Naive thymus-derived CD8-positive, alpha-beta T cell (primary cell): ENCODE data around the gene SLC44A5. TPM values are rescaled to one million over a fixed set of nuclear protein-coding genes. Genes with fewer than 3 reads are reported as not detected.

Experiments used
- ATAC-seq, 2 donors: fragments of 150-1000 bp; cut with Tn5 transposase in 1 of 2; sonication (Bioruptor Pico), chemical (Tn5 transposase) in 1 of 2; 1 replicate in 1 of 2; 2 replicates in 1 of 2; pipeline ENCODE4 v1.10.0; 2021; ENCODE audit warnings: mild to moderate bottlenecking in 2 of 2, moderate library complexity in 2 of 2
- POLR2A ChIA-PET: fragments of 350-600 bp; sonication (Branson Sonifier 250); formaldehyde crosslinking; loops from one replicate; lab custom pipeline; 2021; ENCODE audit warnings: antibody characterized with exemption; lab: Charles Lee
- DNase-seq, 10 donors: peaks; one replicate each; pipeline versions ENCODE4 v3.0.0 to v3.0.0-alpha.2; 2020 to 2022
- H3K27ac Mint-ChIP-seq, 10 donors: one replicate each; pipeline ENCODE4 v1.8.0; 2020 to 2022; ENCODE audit warnings: mild to moderate bottlenecking in 10 of 10, mixed read lengths in 10 of 10, moderate library complexity in 4 of 10, inconsistent platforms in 1 of 10
- H3K27me3 Mint-ChIP-seq, 5 donors: one replicate each; pipeline ENCODE4 v1.8.0; 2021 to 2022; ENCODE audit warnings: mixed read lengths in 5 of 5
- H3K36me3 Mint-ChIP-seq, 3 donors: one replicate each; pipeline ENCODE4 v1.8.0; 2020 to 2022; ENCODE audit warnings: mixed read lengths in 3 of 3, mild to moderate bottlenecking in 2 of 3, inconsistent platforms in 1 of 3
- H3K4me1 Mint-ChIP-seq, 4 donors: one replicate each; pipeline ENCODE4 v1.8.0; 2021 to 2022; ENCODE audit warnings: mixed read lengths in 4 of 4
- H3K4me3 Mint-ChIP-seq, 10 donors: one replicate each; pipeline ENCODE4 v1.8.0; 2020 to 2022; ENCODE audit warnings: mild to moderate bottlenecking in 10 of 10, mixed read lengths in 10 of 10, moderate library complexity in 6 of 10, inconsistent platforms in 1 of 10
- H3K9me3 Mint-ChIP-seq, 9 donors: one replicate each; pipeline ENCODE4 v1.8.0; 2020 to 2022; ENCODE audit warnings: mixed read lengths in 9 of 9, mild to moderate bottlenecking in 3 of 9, inconsistent platforms in 1 of 9, moderate library complexity in 1 of 9
- polyA plus RNA-seq, 3 donors: library from polyadenylated mRNA; unstranded; fragments of 300-500 nt; fragmentation: Illumina TruSeq; gene quantifications; one replicate each; pipeline ENCODE4 v1.2.3, GENCODE V29; 2021
- total RNA-seq, 8 experiments: library from RNA in 2 of 8; stranded (reverse) in 2 of 8; gene quantifications; one replicate each; pipeline ENCODE4 v1.2.3 and lab custom pipeline; 2021 to 2026

The SLC44A5 gene
- total and polyA plus RNA-seq, 5 experiments from 2014 or later: 0.71 to 4.4 (median 2.2) TPM; not detected in 1

DNA sequence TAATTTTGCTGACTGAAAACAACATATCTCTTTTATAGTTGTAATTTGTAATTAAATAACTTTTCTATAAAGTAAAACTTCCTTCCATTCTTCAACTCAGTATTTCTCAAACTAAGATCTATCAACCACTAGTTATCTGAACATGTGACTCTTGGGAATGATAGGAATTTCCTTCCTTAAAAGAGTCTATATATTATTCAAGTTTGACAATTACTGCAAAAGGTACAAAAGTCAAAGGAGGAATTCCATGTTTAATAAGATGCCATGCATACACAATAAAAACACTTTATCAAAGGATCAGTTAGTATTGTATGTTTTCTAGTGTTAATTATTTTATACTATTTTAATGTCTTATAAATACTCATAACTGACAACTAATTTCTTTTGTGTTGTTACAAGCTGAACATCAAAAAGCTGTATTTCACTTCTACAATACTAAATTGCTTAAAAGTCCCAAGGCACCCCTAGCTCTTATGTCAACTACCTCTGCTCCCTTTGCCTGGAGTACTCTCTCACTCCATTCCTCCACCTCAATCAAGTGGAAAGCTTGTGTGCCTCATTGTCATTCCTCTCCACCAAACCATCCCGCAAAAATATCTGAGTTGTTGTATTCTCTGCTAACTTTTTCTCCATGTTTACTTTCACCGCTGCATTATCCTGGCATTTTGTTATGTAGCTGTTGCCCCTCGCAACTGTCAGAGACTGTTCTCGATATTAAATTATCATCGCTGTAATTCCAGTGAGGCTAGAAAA is 67.9 kb downstream of the SLC44A5 start:
- Mint-ChIP-seq H3K27ac (no peak overlapping the region), H3K9me3 (peaks cover 0 to 6% (median 0%) of the 10 kb centered on the region in 9 donors), H3K27me3 (peaks cover 0 to 6% (median 4%) of the 10 kb centered on the region in 5 donors), H3K4me3 (no peak overlapping the region), H3K4me1 (no peaks in the 10 kb centered on the region), H3K36me3 (peaks cover 0 to 4% (median 0%) of the 10 kb centered on the region in 3 donors)
- POLR2A ChIA-PET: no interaction called here
- ATAC-seq (no peak), DNase-seq (no peak)

DNA sequence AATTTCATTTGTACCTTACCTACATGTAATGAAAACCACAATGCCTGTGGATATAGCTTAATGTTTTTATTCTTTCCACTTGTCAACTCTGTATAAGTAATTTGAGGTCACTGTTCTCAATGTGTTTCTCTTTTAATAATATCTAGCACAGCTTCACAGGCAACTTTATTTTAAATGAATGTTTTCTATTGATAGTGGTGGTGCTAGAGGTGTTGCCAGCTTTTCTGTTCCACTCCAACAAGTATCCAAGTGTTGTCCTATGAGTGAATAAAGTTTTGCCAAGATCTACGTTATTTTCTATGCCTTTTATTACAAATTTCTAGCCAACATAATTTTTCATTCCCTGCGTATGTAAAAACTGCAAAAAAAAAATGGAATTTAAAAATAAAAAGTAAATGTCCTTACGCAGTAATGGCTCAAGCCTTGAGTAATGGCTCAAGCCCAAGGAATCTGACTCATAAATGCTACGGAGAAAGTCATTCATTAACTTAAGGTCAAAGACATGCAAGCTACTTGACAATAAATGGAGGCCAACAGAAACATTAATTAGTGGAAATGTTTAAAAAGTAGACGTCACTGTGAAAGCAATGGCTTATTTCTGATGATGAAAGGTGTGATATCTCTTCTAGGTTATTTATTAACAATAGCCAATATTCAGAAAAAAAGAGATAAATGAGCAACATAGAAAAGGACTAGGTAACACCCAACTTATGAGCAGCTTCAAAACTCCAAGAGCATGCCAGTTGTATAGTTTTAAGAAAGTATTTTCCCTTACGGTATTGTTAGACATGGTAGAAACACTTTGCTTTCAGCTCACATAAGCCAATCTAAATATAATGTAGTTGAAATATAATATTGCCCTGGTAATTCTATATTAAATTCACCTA is 71.4 kb downstream of the SLC44A5 start:
- no peak overlapping the region for H3K27ac Mint-ChIP-seq
- H3K36me3 Mint-ChIP-seq: no peaks in the 10 kb centered on the region
- no peak overlapping the region for H3K4me3 Mint-ChIP-seq
- H3K9me3 Mint-ChIP-seq: peaks cover 0 to 2% (median 0%) of the 10 kb centered on the region in 9 donors
- ATAC-seq (no peak), DNase-seq (no peak)
- H3K27me3 Mint-ChIP-seq: peaks cover 0 to 2% (median 0%) of the 10 kb centered on the region in 5 donors
- H3K4me1 Mint-ChIP-seq: no peaks in the 10 kb centered on the region
- POLR2A ChIA-PET: no interaction called here

GRCh38 chr1:75533085-75533484 is 77.8 kb downstream of the SLC44A5 start:
- DNase-seq (no peak), ATAC-seq (no peak)
- Mint-ChIP-seq H3K4me3 (no peak overlapping the region), H3K27me3 (peaks cover 2 to 12% (median 8%) of the 10 kb centered on the region in 5 donors), H3K4me1 (no peaks in the 10 kb centered on the region), H3K36me3 (peaks cover 0 to 2% (median 0%) of the 10 kb centered on the region in 3 donors), H3K9me3 (no peaks in the 10 kb centered on the region), H3K27ac (no peak overlapping the region)
- POLR2A ChIA-PET: no interaction called here

GRCh38 chr1:75531570-75531969 is 79.3 kb downstream of the SLC44A5 start:
- H3K36me3 Mint-ChIP-seq: peaks cover 0 to 2% (median 0%) of the 10 kb centered on the region in 3 donors
- POLR2A ChIA-PET: no interaction called here
- peaks cover 2 to 14% (median 8%) of the 10 kb centered on the region in 5 donors for H3K27me3 Mint-ChIP-seq
- ATAC-seq: no peak
- no peak overlapping the region for H3K27ac Mint-ChIP-seq
- no peak for DNase-seq
- H3K4me3 Mint-ChIP-seq: no peak overlapping the region
- no peaks in the 10 kb centered on the region for H3K9me3 Mint-ChIP-seq
- no peaks in the 10 kb centered on the region for H3K4me1 Mint-ChIP-seq

GRCh38 chr1:75529488-75529887 is 81.4 kb downstream of the SLC44A5 start:
- POLR2A ChIA-PET: no interaction called here
- Mint-ChIP-seq H3K4me3 (no peak overlapping the region), H3K4me1 (no peaks in the 10 kb centered on the region), H3K27ac (no peak overlapping the region), H3K36me3 (peaks cover 0 to 2% (median 0%) of the 10 kb centered on the region in 3 donors), H3K27me3 (peaks cover 2 to 14% (median 8%) of the 10 kb centered on the region in 5 donors), H3K9me3 (no peaks in the 10 kb centered on the region)
- no peak for ATAC-seq
- no peak for DNase-seq

DNA sequence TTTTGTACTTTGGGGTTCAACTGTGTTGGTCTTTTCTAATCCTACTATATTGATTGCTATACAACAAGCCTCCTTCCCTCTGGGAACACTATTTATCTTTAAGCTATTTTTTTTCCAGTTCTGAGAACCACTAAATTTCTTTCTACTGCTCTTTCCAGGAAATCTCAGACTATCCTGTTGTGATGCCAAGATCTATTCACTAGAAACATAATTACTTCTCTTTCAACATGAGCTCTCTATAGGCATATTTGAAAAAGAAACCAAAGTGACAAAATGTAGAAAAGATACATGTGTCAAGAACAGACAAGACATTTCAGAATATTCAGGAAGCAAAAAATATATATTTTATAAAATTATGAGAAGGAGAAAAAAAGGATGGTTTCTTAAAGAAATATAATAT is 82.9 kb downstream of the SLC44A5 start:
- H3K27ac Mint-ChIP-seq: no peak overlapping the region
- peaks cover 0 to 3% (median 0%) of the 10 kb centered on the region in 9 donors for H3K9me3 Mint-ChIP-seq
- H3K4me1 Mint-ChIP-seq: no peaks in the 10 kb centered on the region
- POLR2A ChIA-PET: no interaction called here
- peaks cover 0 to 19% (median 2%) of the 10 kb centered on the region in 5 donors for H3K27me3 Mint-ChIP-seq
- peaks cover 0 to 2% (median 0%) of the 10 kb centered on the region in 3 donors for H3K36me3 Mint-ChIP-seq
- no peak overlapping the region for H3K4me3 Mint-ChIP-seq
- ATAC-seq: no peak
- no peak for DNase-seq

DNA sequence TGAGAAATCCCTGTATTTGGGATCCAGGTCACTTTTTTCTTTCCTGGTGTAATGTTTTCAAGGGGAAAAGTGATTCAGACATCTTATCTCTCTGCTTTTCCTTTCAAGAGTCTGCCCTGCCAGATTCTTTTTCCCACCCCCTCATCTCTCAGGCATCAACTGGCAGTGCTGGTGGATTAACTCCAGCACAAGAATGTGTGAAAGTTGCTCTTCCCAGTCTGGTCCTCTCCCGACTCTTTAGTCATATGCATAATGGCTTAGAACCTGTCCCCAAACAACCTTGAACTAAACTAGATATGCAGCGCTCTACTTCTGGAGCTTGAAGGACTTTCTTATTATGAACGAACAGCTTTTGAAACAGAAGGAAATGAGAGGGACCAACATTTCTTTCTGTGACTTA is 88.5 kb downstream of the SLC44A5 start:
- ATAC-seq: no peak
- H3K27me3 Mint-ChIP-seq: peaks cover 0 to 9% (median 3%) of the 10 kb centered on the region in 5 donors
- DNase-seq: no peak
- no peak overlapping the region for H3K27ac Mint-ChIP-seq
- no peaks in the 10 kb centered on the region for H3K36me3 Mint-ChIP-seq
- H3K4me3 Mint-ChIP-seq: no peak overlapping the region
- peaks cover 0 to 3% (median 0%) of the 10 kb centered on the region in 9 donors for H3K9me3 Mint-ChIP-seq
- H3K4me1 Mint-ChIP-seq: no peaks in the 10 kb centered on the region
- POLR2A ChIA-PET: no interaction called here

DNA sequence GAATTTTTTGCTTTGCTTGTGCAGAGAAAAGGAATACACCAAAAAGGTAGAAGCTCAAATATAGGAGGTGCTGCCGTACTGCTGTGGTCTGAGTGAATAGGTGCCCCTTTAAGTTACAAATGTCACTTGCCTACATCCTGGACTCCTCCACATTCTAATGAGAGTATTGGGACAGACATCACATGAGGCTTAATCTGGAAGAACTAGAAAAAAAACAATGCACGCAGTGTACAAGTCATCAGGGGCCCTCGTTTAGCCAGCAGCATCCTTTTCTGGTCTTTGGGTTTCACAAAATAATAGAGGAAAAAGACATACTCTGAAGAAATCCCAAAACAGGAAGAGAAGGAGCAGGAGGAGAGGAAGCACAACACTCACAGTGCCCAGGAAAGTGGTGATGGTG is 89.3 kb downstream of the SLC44A5 start:
- no peak for ATAC-seq
- H3K27me3 Mint-ChIP-seq: peaks cover 1 to 14% (median 6%) of the 10 kb centered on the region in 5 donors
- H3K9me3 Mint-ChIP-seq: peaks cover 0 to 7% (median 0%) of the 10 kb centered on the region in 9 donors
- H3K4me1 Mint-ChIP-seq: no peaks in the 10 kb centered on the region
- no peak overlapping the region for H3K4me3 Mint-ChIP-seq
- H3K27ac Mint-ChIP-seq: no peak overlapping the region
- no peaks in the 10 kb centered on the region for H3K36me3 Mint-ChIP-seq
- DNase-seq: no peak
- POLR2A ChIA-PET: no interaction called here

GRCh38 chr1:75520862-75521475 is 89.9 kb downstream of the SLC44A5 start:
- no peaks in the 10 kb centered on the region for H3K4me1 Mint-ChIP-seq
- POLR2A ChIA-PET: no interaction called here
- H3K36me3 Mint-ChIP-seq: no peaks in the 10 kb centered on the region
- peaks cover 0 to 7% (median 0%) of the 10 kb centered on the region in 9 donors for H3K9me3 Mint-ChIP-seq
- ATAC-seq (no peak), DNase-seq (no peak)
- no peak overlapping the region for H3K27ac Mint-ChIP-seq
- H3K27me3 Mint-ChIP-seq: peaks cover 1 to 14% (median 5%) of the 10 kb centered on the region in 5 donors
- no peak overlapping the region for H3K4me3 Mint-ChIP-seq

- no peak overlapping the region for H3K27ac Mint-ChIP-seq
- no peak for ATAC-seq
- no peak overlapping the region for H3K4me3 Mint-ChIP-seq
- peaks cover 1 to 18% (median 4%) of the 10 kb centered on the region in 5 donors for H3K27me3 Mint-ChIP-seq
- H3K4me1 Mint-ChIP-seq: no peaks in the 10 kb centered on the region
- H3K9me3 Mint-ChIP-seq: peaks cover 0 to 10% (median 0%) of the 10 kb centered on the region in 9 donors
- DNase-seq: no peak
- POLR2A ChIA-PET: no interaction called here
- no peaks in the 10 kb centered on the region for H3K36me3 Mint-ChIP-seq
Measured at GRCh38 chr1:75519651-75520427, 91.1 kb downstream of the SLC44A5 start.

- H3K27ac Mint-ChIP-seq: no peak overlapping the region
- no peaks in the 10 kb centered on the region for H3K4me1 Mint-ChIP-seq
- H3K27me3 Mint-ChIP-seq: peaks cover 1 to 12% (median 4%) of the 10 kb centered on the region in 5 donors
- peaks cover 0 to 7% (median 0%) of the 10 kb centered on the region in 9 donors for H3K9me3 Mint-ChIP-seq
- POLR2A ChIA-PET: no interaction called here
- DNase-seq (no peak), ATAC-seq (no peak)
- no peaks in the 10 kb centered on the region for H3K36me3 Mint-ChIP-seq
- H3K4me3 Mint-ChIP-seq: no peak overlapping the region
Measured at GRCh38 chr1:75518686-75519085, 92.2 kb downstream of the SLC44A5 start.

GRCh38 chr1:75514270-75514669 is 96.6 kb downstream of the SLC44A5 start:
- POLR2A ChIA-PET: no interaction called here
- no peak overlapping the region for H3K4me3 Mint-ChIP-seq
- peaks cover 0 to 10% (median 0%) of the 10 kb centered on the region in 9 donors for H3K9me3 Mint-ChIP-seq
- no peak overlapping the region for H3K27ac Mint-ChIP-seq
- H3K36me3 Mint-ChIP-seq: no peaks in the 10 kb centered on the region
- H3K4me1 Mint-ChIP-seq: no peaks in the 10 kb centered on the region
- DNase-seq (no peak), ATAC-seq (no peak)
- peaks cover 1 to 27% (median 6%) of the 10 kb centered on the region in 5 donors for H3K27me3 Mint-ChIP-seq
